ENCODE data around the gene CHD8. TPM values are rescaled to one million over a fixed set of nuclear protein-coding genes. Genes with fewer than 3 reads are reported as not detected.

Gene CHD8
- total RNA-seq, 1 experiment from 2014 or later: 42.4 TPM

GRCh38 chr14:21437063-21437901, 18.6 kb downstream of the CHD8 start:
- peak; percentile 99 for DNase-seq (ENCODE audit: extremely low read depth, low read depth)

- no peak for DNase-seq (ENCODE audit: extremely low read depth, low read depth)
These were observed 19.3 kb downstream of the CHD8 start for GRCh38 chr14:21436567-21437062.

GRCh38 chr14:21431126-21431525, 24.8 kb downstream of the CHD8 start:
- DNase-seq (ENCODE audit: extremely low read depth, low read depth): no peak

- no peak for DNase-seq (ENCODE audit: extremely low read depth, low read depth)
These were observed 27.0 kb downstream of the CHD8 start for GRCh38 chr14:21428930-21429329.

- no peak for DNase-seq (ENCODE audit: extremely low read depth, low read depth)
These were observed 29.2 kb downstream of the CHD8 start for GRCh38 chr14:21426692-21427091.

- no peak for DNase-seq (ENCODE audit: extremely low read depth, low read depth)
These were observed 36.4 kb downstream of the CHD8 start for GRCh38 chr14:21419528-21419927.

GRCh38 chr14:21415329-21415728, 40.6 kb downstream of the CHD8 start:
- DNase-seq (ENCODE audit: extremely low read depth, low read depth): no peak

GRCh38 chr14:21414137-21414631, 41.7 kb downstream of the CHD8 start:
- no peak for DNase-seq (ENCODE audit: extremely low read depth, low read depth)

- no peak for DNase-seq (ENCODE audit: extremely low read depth, low read depth)
These were observed 47.8 kb downstream of the CHD8 start for GRCh38 chr14:21408147-21408546.

- no peak for DNase-seq (ENCODE audit: extremely low read depth, low read depth)
These were observed 49.7 kb downstream of the CHD8 start for GRCh38 chr14:21406213-21406612.

GRCh38 chr14:21405097-21405496, 50.8 kb downstream of the CHD8 start:
- no peak for DNase-seq (ENCODE audit: extremely low read depth, low read depth)

GRCh38 chr14:21399311-21399870, 56.5 kb downstream of the CHD8 start:
- DNase-seq (ENCODE audit: extremely low read depth, low read depth): no peak

GRCh38 chr14:21398901-21399300, 57.0 kb downstream of the CHD8 start:
- no peak for DNase-seq (ENCODE audit: extremely low read depth, low read depth)

GRCh38 chr14:21395450-21395849, 60.5 kb downstream of the CHD8 start:
- DNase-seq (ENCODE audit: extremely low read depth, low read depth): no peak

- DNase-seq (ENCODE audit: extremely low read depth, low read depth): no peak
These were observed 70.6 kb downstream of the CHD8 start for GRCh38 chr14:21385188-21385904.

GRCh38 chr14:21384494-21384851, 71.5 kb downstream of the CHD8 start:
- DNase-seq (ENCODE audit: extremely low read depth, low read depth): no peak

GRCh38 chr14:21383848-21384493, 72.0 kb downstream of the CHD8 start, which contains the start of gene SUPT16H:
TSS of gene SUPT16H (minus strand) at chr14:21384019. CDS start at chr14:21383927, 92 bp downstream.
- peak; percentile 94 for DNase-seq (ENCODE audit: extremely low read depth, low read depth)

- DNase-seq (ENCODE audit: extremely low read depth, low read depth): no peak
These were observed 72.8 kb downstream of the CHD8 start for GRCh38 chr14:21382886-21383847.

- no peak for DNase-seq (ENCODE audit: extremely low read depth, low read depth)
These were observed 73.8 kb downstream of the CHD8 start for GRCh38 chr14:21382095-21382494.

- no peak for DNase-seq (ENCODE audit: extremely low read depth, low read depth)
These were observed 76.6 kb downstream of the CHD8 start for GRCh38 chr14:21379338-21379737.
